ENCODE results near the gene OR10G3. TPM values are rescaled to one million over a fixed set of nuclear protein-coding genes. Genes with fewer than 3 reads are reported as not detected.
"Not testable (repeated sequence)": the region's sequence is repeated elsewhere in the genome, so short reads cannot be mapped to it uniquely, and the experiment has no call there.

Gene OR10G3
- total RNA-seq, 4 donors from 2014 or later: not detected

- 54% methylated on average over 5 of the region's 5 CpGs for WGBS
- no peak for TF ChIP-seq POLR2A (IDR thresholded peaks at IDR 0.05)
- no peak for TF ChIP-seq EP300 (IDR thresholded peaks at IDR 0.05)
- no peak for TF ChIP-seq POLR2AphosphoS5 (IDR thresholded peaks at IDR 0.05)
- no peak for TF ChIP-seq CTCF (IDR thresholded peaks at IDR 0.05)
- Histone ChIP-seq H3K4me3 (no peak overlapping the region), H3K4me1 (peaks cover 8% of the 10 kb centered on the region), H3K27me3 (no peaks in the 10 kb centered on the region), H3K9me3 (no peaks in the 10 kb centered on the region), H3K36me3 (no peaks in the 10 kb centered on the region), H3K27ac (no peak overlapping the region)
- DNase-seq (ENCODE audit: low spot score in 2 of 2): no peak
These were observed 23.3 kb downstream of the OR10G3 start for GRCh38 chr14:21556378-21557083.

- WGBS: 92% methylated on average over 3 of the region's 3 CpGs
- no peak for DNase-seq (ENCODE audit: low spot score in 2 of 2)
- Histone ChIP-seq H3K4me3 (no peak overlapping the region), H3K4me1 (peaks cover 8% of the 10 kb centered on the region), H3K36me3 (no peaks in the 10 kb centered on the region), H3K9me3 (no peaks in the 10 kb centered on the region), H3K27ac (no peak overlapping the region), H3K27me3 (no peaks in the 10 kb centered on the region)
- TF ChIP-seq POLR2AphosphoS5 (IDR thresholded peaks at IDR 0.05) (no peak), EP300 (IDR thresholded peaks at IDR 0.05) (no peak), POLR2A (IDR thresholded peaks at IDR 0.05) (no peak), CTCF (IDR thresholded peaks at IDR 0.05) (no peak)
These were observed 26.6 kb downstream of the OR10G3 start for GRCh38 chr14:21553266-21553665.

GRCh38 chr14:21544588-21544987 is 35.3 kb downstream of the OR10G3 start:
- H3K4me3 ChIP-seq; H3K9me3 ChIP-seq; H3K27me3 ChIP-seq; H3K27ac ChIP-seq; H3K36me3 ChIP-seq; H3K4me1 ChIP-seq; DNase-seq (ENCODE audit: low spot score in 2 of 2): not testable (repeated sequence)
- 90% methylated on average over 7 of the region's 7 CpGs for WGBS

GRCh38 chr14:21543963-21544362 is 35.9 kb downstream of the OR10G3 start:
- Histone ChIP-seq H3K36me3 (no peaks in the 10 kb centered on the region), H3K4me3 (no peak overlapping the region), H3K4me1 (no peaks in the 10 kb centered on the region), H3K27ac (no peak overlapping the region), H3K27me3 (peaks cover 4% of the 10 kb centered on the region), H3K9me3 (no peaks in the 10 kb centered on the region)
- TF ChIP-seq POLR2AphosphoS5 (IDR thresholded peaks at IDR 0.05): no peak
- TF ChIP-seq CTCF (IDR thresholded peaks at IDR 0.05): no peak
- TF ChIP-seq POLR2A (IDR thresholded peaks at IDR 0.05): no peak
- TF ChIP-seq EP300 (IDR thresholded peaks at IDR 0.05): no peak
- DNase-seq (ENCODE audit: low spot score in 2 of 2): no peak
- 62% methylated on average over 5 of the region's 5 CpGs for WGBS

GRCh38 chr14:21543521-21543960 is 36.3 kb downstream of the OR10G3 start:
- TF ChIP-seq CTCF (IDR thresholded peaks at IDR 0.05) (no peak), EP300 (IDR thresholded peaks at IDR 0.05) (no peak), POLR2AphosphoS5 (IDR thresholded peaks at IDR 0.05) (no peak), POLR2A (IDR thresholded peaks at IDR 0.05) (no peak)
- H3K36me3 ChIP-seq: no peaks in the 10 kb centered on the region
- H3K27ac ChIP-seq: no peak overlapping the region
- H3K27me3 ChIP-seq: peaks cover 4% of the 10 kb centered on the region
- no peak overlapping the region for H3K4me3 ChIP-seq
- H3K4me1 ChIP-seq: no peaks in the 10 kb centered on the region
- 29% methylated on average over 7 of the region's 7 CpGs for WGBS
- H3K9me3 ChIP-seq: no peaks in the 10 kb centered on the region
- no peak for DNase-seq (ENCODE audit: low spot score in 2 of 2)

Data from suprapubic skin (tissue), 4 donors.